ENCODE results near the gene PACSIN1.

DNA sequence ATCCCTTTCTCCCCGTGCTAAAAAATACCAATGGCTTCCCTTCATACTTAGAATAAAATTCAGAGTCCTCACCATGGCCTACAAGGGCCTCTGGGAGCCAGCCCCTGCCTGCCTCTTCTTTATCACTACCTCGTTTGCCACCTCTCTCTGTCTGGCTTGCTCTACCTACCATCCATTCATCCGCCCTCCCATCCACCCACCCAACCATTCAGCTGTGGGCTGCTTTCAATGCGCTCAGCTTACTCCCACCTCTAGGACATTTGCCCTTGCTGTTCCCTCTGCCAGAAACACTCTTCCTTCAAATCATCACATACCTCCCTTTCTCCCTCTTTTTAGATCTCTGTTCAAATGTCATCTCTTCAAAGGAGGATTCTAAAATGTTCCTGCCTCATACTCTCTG is 44.4 kb downstream of the PACSIN1 start:
- TF ChIP-seq, protein P1, sequence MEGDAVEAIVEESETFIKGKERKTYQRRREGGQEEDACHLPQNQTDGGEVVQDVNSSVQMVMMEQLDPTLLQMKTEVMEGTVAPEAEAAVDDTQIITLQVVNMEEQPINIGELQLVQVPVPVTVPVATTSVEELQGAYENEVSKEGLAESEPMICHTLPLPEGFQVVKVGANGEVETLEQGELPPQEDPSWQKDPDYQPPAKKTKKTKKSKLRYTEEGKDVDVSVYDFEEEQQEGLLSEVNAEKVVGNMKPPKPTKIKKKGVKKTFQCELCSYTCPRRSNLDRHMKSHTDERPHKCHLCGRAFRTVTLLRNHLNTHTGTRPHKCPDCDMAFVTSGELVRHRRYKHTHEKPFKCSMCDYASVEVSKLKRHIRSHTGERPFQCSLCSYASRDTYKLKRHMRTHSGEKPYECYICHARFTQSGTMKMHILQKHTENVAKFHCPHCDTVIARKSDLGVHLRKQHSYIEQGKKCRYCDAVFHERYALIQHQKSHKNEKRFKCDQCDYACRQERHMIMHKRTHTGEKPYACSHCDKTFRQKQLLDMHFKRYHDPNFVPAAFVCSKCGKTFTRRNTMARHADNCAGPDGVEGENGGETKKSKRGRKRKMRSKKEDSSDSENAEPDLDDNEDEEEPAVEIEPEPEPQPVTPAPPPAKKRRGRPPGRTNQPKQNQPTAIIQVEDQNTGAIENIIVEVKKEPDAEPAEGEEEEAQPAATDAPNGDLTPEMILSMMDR (IDR thresholded peaks at IDR 0.05; ENCODE audit: low read depth, low read length), result no peak
- TF ChIP-seq POLR2A (IDR thresholded peaks at IDR 0.05; ENCODE audit: extremely low read depth, insufficient read length), result no peak
- TF ChIP-seq MYC (IDR thresholded peaks at IDR 0.05; ENCODE audit: low read depth, low read length), result no peak

Data from NB4 (cell line).